C1 segment of cervical spinal cord (tissue), 14 donors: Measurements from ENCODE around the gene COMP.

Experiments
- DNase-seq, 14 donors: peaks; one replicate each; lab custom pipeline; 2025; lab: John Stamatoyannopoulos, UW

Gene COMP

GRCh38 chr19:18804139-18804601, 13.1 kb upstream of the COMP start:
- no peak for DNase-seq

GRCh38 chr19:18803550-18804138, 12.5 kb upstream of the COMP start:
- DNase-seq, result no peak

- DNase-seq, result no peak
Measured at GRCh38 chr19:18802354-18802753, 11.2 kb upstream of the COMP start.

GRCh38 chr19:18800636-18801035, 9.5 kb upstream of the COMP start:
- peak in 2 of 14 donors; percentile 6 to 21 for DNase-seq

- DNase-seq, result no peak
Measured at GRCh38 chr19:18800079-18800478, 9.0 kb upstream of the COMP start.

- no peak for DNase-seq
Measured at GRCh38 chr19:18799389-18799970, 8.4 kb upstream of the COMP start.

GRCh38 chr19:18798384-18799352, 7.6 kb upstream of the COMP start:
- no peak for DNase-seq

- no peak for DNase-seq
Measured at GRCh38 chr19:18796239-18796638, 5.1 kb upstream of the COMP start.

GRCh38 chr19:18795540-18795939, 4.4 kb upstream of the COMP start:
- DNase-seq, result peak in 7 of 14 donors; percentile 3 to 58 (median 36)

- no peak for DNase-seq
Measured at GRCh38 chr19:18794692-18795091, 3.6 kb upstream of the COMP start.

- no peak for DNase-seq
Measured at GRCh38 chr19:18794029-18794313, 2.9 kb upstream of the COMP start.

GRCh38 chr19:18793144-18794028, 2.3 kb upstream of the COMP start:
- DNase-seq, result no peak

GRCh38 chr19:18792661-18793060, 1.6 kb upstream of the COMP start:
- DNase-seq, result no peak

- no peak for DNase-seq
Measured at GRCh38 chr19:18791315-18791678, 192 bp upstream of the COMP start.

- no peak for DNase-seq
Measured at GRCh38 chr19:18789883-18790565, 1.1 kb downstream of the COMP start.

- no peak for DNase-seq
Measured at GRCh38 chr19:18789422-18789869, 1.7 kb downstream of the COMP start.

GRCh38 chr19:18788529-18789421, 2.3 kb downstream of the COMP start:
- DNase-seq, result no peak

GRCh38 chr19:18785179-18786124, 5.7 kb downstream of the COMP start:
- peak in 3 of 14 donors; percentile 9 to 49 (median 14) for DNase-seq

- DNase-seq, result no peak
Measured at GRCh38 chr19:18784786-18785120, 6.4 kb downstream of the COMP start.
